B cell (primary cell): ENCODE data around the gene PDZRN3. TPM values are rescaled to one million over a fixed set of nuclear protein-coding genes. Genes with fewer than 3 reads are reported as not detected.

Source experiments
- ATAC-seq: fragments of 200-7000 bp; cut with Tn5 transposase; one replicate; pipeline ENCODE4 v1.10.0; 2021; ENCODE audit warnings: low read depth, mild to moderate bottlenecking, moderate number of reproducible peaks, moderate library complexity
- CTCF ChIA-PET: fragments of 350-600 bp; sonication (Branson Sonifier 250); formaldehyde crosslinking; loops from one replicate; lab custom pipeline; 2021; ENCODE audit warnings: antibody characterized with exemption, inconsistent platforms; lab: Charles Lee
- POLR2A ChIA-PET: fragments of 350-600 bp; sonication (Branson Sonifier 250); formaldehyde crosslinking; loops from one replicate; lab custom pipeline; 2021; ENCODE audit warnings: antibody characterized with exemption; lab: Charles Lee
- DNase-seq: peaks from one replicate; pipeline ENCODE4 v3.0.0; 2013
- H2AFZ ChIP-seq: 2 replicates; pipeline ENCODE4 v1.6.1; 2012; ENCODE audit warnings: mild to moderate bottlenecking, low read depth, low read length; ENCODE audit not compliant: insufficient read depth, poor library complexity, severe bottlenecking
- H3K27ac ChIP-seq, 2 donors: 1 replicate in 1 of 2; 2 replicates in 1 of 2; pipeline ENCODE4 v1.5.1; 2012 to 2013; ENCODE audit warnings: low read length in 2 of 2, mild to moderate bottlenecking in 2 of 2, moderate library complexity in 1 of 2
- H3K27me3 ChIP-seq, 4 experiments: fragments of 200-600 bp in 1 of 4; sonication (generic) in 1 of 4; replicated peaks in 1 of 4; 1 replicate in 2 of 4; 2 replicates in 2 of 4; pipeline versions ENCODE4 v1.6.1 to v1.7.0; 2013 to 2016; ENCODE audit warnings: low read length in 3 of 4, mild to moderate bottlenecking in 2 of 4, mixed read lengths in 1 of 4, moderate library complexity in 1 of 4; ENCODE audit not compliant: insufficient read depth in 4 of 4, control insufficient read depth in 3 of 4; ENCODE audit errors: control extremely low read depth in 1 of 4
- H3K36me3 ChIP-seq, 2 experiments: replicated peaks in 1 of 2; 1 replicate in 1 of 2; 2 replicates in 1 of 2; pipeline versions ENCODE4 v1.6.1 to v1.7.1; 2013; ENCODE audit warnings: low read length in 1 of 2; ENCODE audit not compliant: insufficient read depth in 2 of 2, control insufficient read depth in 1 of 2; ENCODE audit errors: control extremely low read depth in 1 of 2, extremely low read depth in 1 of 2
- H3K4me1 ChIP-seq, 2 donors: fragments of 200-600 bp in 1 of 2; sonication (generic) in 1 of 2; 1 replicate in 1 of 2; 2 replicates in 1 of 2; pipeline versions ENCODE4 v1.5.1 to v1.6.1; 2013 to 2017; ENCODE audit warnings: low read length in 2 of 2; ENCODE audit not compliant: control insufficient read depth in 2 of 2, insufficient read depth in 2 of 2
- H3K4me2 ChIP-seq: replicated peaks from 2 replicates; pipeline ENCODE3; 2012; ENCODE audit warnings: mild to moderate bottlenecking, low read depth, low read length; ENCODE audit not compliant: poor library complexity, severe bottlenecking
- H3K4me3 ChIP-seq, 5 experiments: fragments of 200-600 bp in 1 of 5; sonication (generic) in 1 of 5; 1 replicate in 3 of 5; 2 replicates in 2 of 5; pipeline versions ENCODE4 v1.5.1 to v1.7.0; 2011 to 2016; ENCODE audit warnings: low read length in 4 of 5, mild to moderate bottlenecking in 4 of 5, low read depth in 2 of 5, control low read depth in 1 of 5, moderate library complexity in 1 of 5; ENCODE audit not compliant: insufficient read depth in 1 of 5; ENCODE audit errors: control extremely low read depth in 1 of 5, extremely low read depth in 1 of 5
- H3K79me2 ChIP-seq: fragments of 200-600 bp; sonication (generic); one replicate; pipeline ENCODE4 v1.6.0; 2016; ENCODE audit warnings: low read length; ENCODE audit not compliant: control insufficient read depth, insufficient read depth
- H3K9ac ChIP-seq: fragments of 200-600 bp; sonication (generic); 2 replicates; pipeline ENCODE4 v1.6.1; 2017; ENCODE audit warnings: mild to moderate bottlenecking, low read length, moderate library complexity
- H3K9me3 ChIP-seq, 3 donors: one replicate each; pipeline versions ENCODE4 v1.6.1 to v1.7.1; 2013; ENCODE audit warnings: low read length in 2 of 3; ENCODE audit not compliant: control insufficient read depth in 2 of 3, insufficient read depth in 1 of 3; ENCODE audit errors: control extremely low read depth in 1 of 3
- H4K20me1 ChIP-seq: 2 replicates; pipeline ENCODE4 v1.6.0; 2012; ENCODE audit warnings: mild to moderate bottlenecking, low read length; ENCODE audit not compliant: insufficient read depth, control insufficient read depth, poor library complexity, severe bottlenecking
- H3K27ac Mint-ChIP-seq: one replicate; pipeline ENCODE4 v1.8.0; 2021; ENCODE audit warnings: mixed read lengths
- H3K27me3 Mint-ChIP-seq: one replicate; pipeline ENCODE4 v1.8.0; 2021; ENCODE audit warnings: mixed read lengths
- H3K4me1 Mint-ChIP-seq: one replicate; pipeline ENCODE4 v1.8.0; 2021; ENCODE audit warnings: mixed read lengths
- H3K4me3 Mint-ChIP-seq: one replicate; pipeline ENCODE4 v1.8.0; 2021; ENCODE audit warnings: mixed read lengths
- H3K9me3 Mint-ChIP-seq: one replicate; pipeline ENCODE4 v1.8.0; 2022; ENCODE audit warnings: mixed read lengths; ENCODE audit not compliant: insufficient read depth
- CTCF ChIP-seq: fragments of 200-600 bp; IDR thresholded peaks from one replicate; pipeline ENCODE4 v1.8.0; 2022; ENCODE audit warnings: antibody characterized with exemption, mild to moderate bottlenecking
- EZH2 ChIP-seq: IDR thresholded peaks from 2 replicates; pipeline ENCODE4 v1.6.1; 2012; ENCODE audit warnings: borderline replicate concordance, low read depth, mild to moderate bottlenecking, moderate library complexity, low read length; ENCODE audit not compliant: insufficient read depth, poor library complexity, severe bottlenecking
- whole genome bisulfite sequencing: methylation state at CpG from one replicate; pipeline ENCODE4 v1.1.5; 2013; ENCODE audit warnings: missing lambda C conversion rate; ENCODE audit not compliant: insufficient coverage; 5-methylcytosine and 5-hydroxymethylcytosine counted together
- intact Hi-C: fragments of 100-400 bp; cut with micrococcal nuclease; formaldehyde crosslinking; loops from one replicate; pipeline ENCODE4 v1.10.0; 2022
- polyA plus RNA-seq: library from polyadenylated mRNA; depleted of rRNA; stranded (reverse); fragments of >200 nt; gene quantifications from 2 replicates; pipeline ENCODE4 v1.2.3, GENCODE V29; 2012
- total RNA-seq, 2 donors: library from RNA; stranded (reverse); fragments of 120-200 nt in 1 of 2; gene quantifications; 1 replicate in 1 of 2; 2 replicates in 1 of 2; pipeline versions ENCODE4 v1.2.3 to v1.2.4, GENCODE V29; 2013 to 2022

Gene PDZRN3
- total and polyA plus RNA-seq, 2 donors (not counting 1 experiment from before 2014, with no cell fraction given) = not detected

GRCh38 chr3:73563896-73564582, 60.7 kb downstream of the PDZRN3 start:
- H3K27ac Mint-ChIP-seq = no peak overlapping the region
- WGBS = 100% methylated on average over 1 of the region's 3 CpGs

GRCh38 chr3:73561494-73561893, 63.2 kb downstream of the PDZRN3 start:
- Histone ChIP-seq H3K36me3 (no peaks in the 10 kb centered on the region), H3K27me3 (no peaks in the 10 kb centered on the region), H3K4me2 (no peak overlapping the region), H2AFZ (no peak overlapping the region), H3K79me2 (no peaks in the 10 kb centered on the region), H3K9me3 (no peaks in the 10 kb centered on the region), H3K4me3 (no peak overlapping the region), H3K9ac (no peak overlapping the region), H3K4me1 (no peaks in the 10 kb centered on the region), H3K27ac (no peak overlapping the region), H4K20me1 (no peaks in the 10 kb centered on the region)
- no peak overlapping the region for H3K27ac Mint-ChIP-seq
- no peaks in the 10 kb centered on the region for H3K27me3 Mint-ChIP-seq
- peaks cover 2% of the 10 kb centered on the region for H3K9me3 Mint-ChIP-seq
- ATAC-seq (no peak), DNase-seq (no peak)
- WGBS = 94% methylated on average over 9 of the region's 10 CpGs
- no peaks in the 10 kb centered on the region for H3K4me1 Mint-ChIP-seq
- CTCF ChIA-PET = no interaction called here
- intact Hi-C loops = no loop called here
- TF ChIP-seq EZH2 (no peak), CTCF (no peak)
- POLR2A ChIA-PET = no interaction called here
- no peak overlapping the region for H3K4me3 Mint-ChIP-seq

More at GRCh38 chr3:73563896-73564582, 60.7 kb downstream of the PDZRN3 start:
- ATAC-seq (no peak), DNase-seq (no peak)
- H3K27me3 Mint-ChIP-seq = no peaks in the 10 kb centered on the region
- H4K20me1 ChIP-seq = no peaks in the 10 kb centered on the region
- no peak overlapping the region for H3K9ac ChIP-seq
- no peaks in the 10 kb centered on the region for H3K4me1 ChIP-seq
- no peaks in the 10 kb centered on the region for H3K4me1 Mint-ChIP-seq
- H2AFZ ChIP-seq = no peak overlapping the region
- H3K4me3 Mint-ChIP-seq = no peak overlapping the region
- CTCF ChIA-PET = no interaction called here
- no peak overlapping the region for H3K4me3 ChIP-seq
- no peak overlapping the region for H3K4me2 ChIP-seq
- intact Hi-C loops = no loop called here
- H3K27me3 ChIP-seq = peaks cover 0 to 3% (median 0%) of the 10 kb centered on the region in 4 experiments
- no peak for TF ChIP-seq CTCF
- H3K9me3 Mint-ChIP-seq = no peaks in the 10 kb centered on the region
- no peaks in the 10 kb centered on the region for H3K9me3 ChIP-seq
- no peak overlapping the region for H3K27ac ChIP-seq
- no peaks in the 10 kb centered on the region for H3K79me2 ChIP-seq
- no peaks in the 10 kb centered on the region for H3K36me3 ChIP-seq
- POLR2A ChIA-PET = no interaction called here
